ENCODE measurements around the gene NTRK2.

GRCh38 chr9:84698323-84698722, 28.8 kb downstream of the NTRK2 start:
- no peak for TF ChIP-seq CTCF (optimal IDR thresholded peaks at IDR 0.05 in 1 of 3, IDR thresholded peaks at IDR 0.05 in 1 of 3, conservative IDR thresholded peaks at IDR 0.05 in 1 of 3; ENCODE audit: extremely low read depth in 1 of 3, insufficient read depth in 2 of 3, low read length in 3 of 3)
- TF ChIP-seq EZH2 (IDR thresholded peaks at IDR 0.05; ENCODE audit: low read length): no peak
